Measurements from ENCODE around the gene LPGAT1.

Gene LPGAT1

GRCh38 chr1:211713231-211713630, 117.3 kb downstream of the LPGAT1 start:
- no peak overlapping the region for H3K4me3 ChIP-seq (ENCODE audit: control insufficient read depth, low read depth, low read length)
- no peak for DNase-seq (ENCODE audit: low read depth)
- no peak for TF ChIP-seq CTCF (IDR thresholded peaks at IDR 0.05; ENCODE audit: control insufficient read depth, insufficient read depth, low read depth, low read length, missing control alignments)

DNA sequence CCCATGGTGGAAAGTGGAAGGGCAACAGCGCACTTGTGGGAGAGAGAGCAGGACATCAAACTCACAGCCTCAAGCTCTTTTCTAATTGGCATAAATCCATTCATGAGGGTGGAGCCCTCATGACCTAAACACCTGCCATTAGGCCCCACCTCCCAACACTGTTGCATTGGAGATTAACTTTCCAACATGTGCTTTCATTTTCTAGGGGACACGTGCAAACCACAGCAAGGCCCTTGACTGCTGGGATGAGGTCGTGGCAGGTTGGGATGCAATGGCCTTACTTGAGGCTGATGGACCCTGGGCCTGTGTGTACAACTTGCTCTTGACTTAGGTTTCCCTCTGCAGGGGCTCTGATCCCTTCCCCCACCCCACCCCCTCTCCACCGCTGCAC, 119.3 kb downstream of the LPGAT1 start:
- no peak overlapping the region for H3K4me3 ChIP-seq (ENCODE audit: control insufficient read depth, low read depth, low read length)
- DNase-seq (ENCODE audit: low read depth): no peak
- TF ChIP-seq CTCF (IDR thresholded peaks at IDR 0.05; ENCODE audit: control insufficient read depth, insufficient read depth, low read depth, low read length, missing control alignments): no peak

DNA sequence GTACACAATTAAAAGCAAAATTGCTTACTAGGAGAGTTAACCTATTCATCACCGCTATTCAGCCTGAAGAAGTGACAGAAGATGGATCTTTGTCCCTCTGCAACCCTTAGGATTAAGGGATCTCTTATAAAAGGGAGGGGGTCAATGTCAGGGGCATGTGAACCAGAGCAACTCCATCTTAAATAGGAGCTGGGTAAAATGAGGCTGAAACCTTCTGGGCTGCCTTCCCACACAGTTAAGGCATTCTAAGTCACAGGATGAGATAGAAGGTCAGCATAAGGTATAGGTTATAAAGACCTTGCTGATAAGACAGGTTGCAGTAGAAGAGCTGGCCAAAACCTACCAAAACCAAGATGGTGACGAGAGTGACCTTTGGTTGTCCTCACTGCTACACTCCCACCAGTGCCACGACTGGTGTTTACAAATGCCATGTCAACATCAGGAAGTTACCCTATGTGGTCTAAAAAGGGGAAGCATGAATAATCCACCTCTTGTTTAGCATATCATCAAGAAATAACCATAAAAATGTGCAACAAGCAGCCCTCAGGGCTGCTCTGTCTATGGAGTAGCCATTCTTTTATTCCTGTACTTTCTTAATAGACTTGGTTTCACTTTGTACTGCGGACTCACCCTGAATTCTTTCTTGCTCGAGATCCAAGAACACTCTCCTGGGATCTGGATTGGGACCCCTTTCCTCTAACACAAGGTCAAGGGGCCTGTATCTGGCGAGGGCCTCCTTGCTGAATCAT, 119.8 kb downstream of the LPGAT1 start:
- TF ChIP-seq CTCF (IDR thresholded peaks at IDR 0.05; ENCODE audit: control insufficient read depth, insufficient read depth, low read depth, low read length, missing control alignments): no peak
- no peak overlapping the region for H3K4me3 ChIP-seq (ENCODE audit: control insufficient read depth, low read depth, low read length)
- no peak for DNase-seq (ENCODE audit: low read depth)

- no peak overlapping the region for H3K4me3 ChIP-seq (ENCODE audit: control insufficient read depth, low read depth, low read length)
- TF ChIP-seq CTCF (IDR thresholded peaks at IDR 0.05; ENCODE audit: control insufficient read depth, insufficient read depth, low read depth, low read length, missing control alignments): no peak
- no peak for DNase-seq (ENCODE audit: low read depth)
These were observed 121.6 kb downstream of the LPGAT1 start for GRCh38 chr1:211708926-211709325.

GRCh38 chr1:211708006-211708405, 122.6 kb downstream of the LPGAT1 start:
- H3K4me3 ChIP-seq (ENCODE audit: control insufficient read depth, low read depth, low read length): no peak overlapping the region
- no peak for TF ChIP-seq CTCF (IDR thresholded peaks at IDR 0.05; ENCODE audit: control insufficient read depth, insufficient read depth, low read depth, low read length, missing control alignments)
- DNase-seq (ENCODE audit: low read depth): no peak

DNA sequence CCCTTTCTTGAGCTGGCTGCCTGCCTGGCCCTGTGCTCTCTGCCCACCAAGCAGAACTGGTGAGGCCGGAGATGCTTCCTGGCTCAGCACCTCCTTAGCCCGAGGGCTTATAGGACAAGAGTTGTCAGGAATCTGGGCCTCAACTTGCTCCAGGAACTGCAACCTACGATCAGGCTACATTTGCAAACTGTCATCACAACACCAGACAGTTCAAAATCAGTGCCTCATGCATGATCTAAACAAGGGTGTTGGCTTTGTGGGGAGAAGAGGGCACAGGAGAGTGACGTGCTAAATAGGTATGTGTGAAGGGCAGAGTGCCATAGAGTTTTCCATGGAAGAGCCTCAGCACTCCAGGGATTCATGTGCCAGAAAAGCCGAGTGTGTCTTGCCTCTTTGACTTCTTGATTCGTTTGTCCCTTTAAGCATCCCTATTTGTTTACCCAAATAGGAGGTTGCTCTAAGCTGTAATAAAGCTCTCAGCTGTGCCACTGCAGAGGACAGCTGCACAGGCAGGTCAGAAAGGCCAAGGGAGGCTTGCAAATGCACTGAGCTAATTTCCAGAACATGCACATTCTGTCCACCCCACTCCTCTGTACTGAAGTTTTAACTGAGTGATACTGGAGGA, 125.0 kb downstream of the LPGAT1 start:
- DNase-seq (ENCODE audit: low read depth): no peak
- TF ChIP-seq CTCF (IDR thresholded peaks at IDR 0.05; ENCODE audit: control insufficient read depth, insufficient read depth, low read depth, low read length, missing control alignments): no peak

More for the DNA sequence above, 125.0 kb downstream of the LPGAT1 start:
- no peak overlapping the region for H3K4me3 ChIP-seq (ENCODE audit: control insufficient read depth, low read depth, low read length)
